Measurements from ENCODE around the gene S100PBP. TPM values are rescaled to one million over a fixed set of nuclear protein-coding genes. Genes with fewer than 3 reads are reported as not detected.

Gene S100PBP
- total and polyA plus RNA-seq, 9 of the 15 experiments (the other 6 are each of a cell fraction or from before 2014, with no cell fraction given), result 22.9 to 60.2 (median 32.9) TPM

DNA sequence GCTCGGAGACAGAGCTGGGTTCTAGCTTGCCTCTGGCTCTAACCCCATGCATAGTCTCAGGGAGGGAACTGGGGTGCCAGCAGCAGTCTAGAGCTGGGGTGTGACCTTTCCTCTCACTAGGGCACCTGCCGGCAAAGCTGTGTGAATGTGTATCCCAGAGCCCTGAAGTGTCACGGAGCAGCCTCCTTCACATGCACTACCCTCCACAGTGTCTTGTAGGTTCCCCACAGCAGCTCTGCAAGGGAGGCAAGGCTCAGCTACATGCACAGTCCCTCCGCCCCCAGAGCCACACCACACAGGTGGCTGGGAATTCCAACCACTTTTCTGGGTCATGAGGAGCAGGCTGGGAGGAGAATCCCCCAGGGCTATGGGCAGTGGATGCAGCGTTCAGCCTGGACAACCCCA is 61.2 kb downstream of the S100PBP start:
- no peak overlapping the region for H2AFZ ChIP-seq (ENCODE audit: low read depth, low read length)
- WGBS (ENCODE audit: insufficient coverage, low coverage, missing lambda C conversion rate), result under 1% methylated on average over 5 of the region's 5 CpGs
- CTCF ChIA-PET (ENCODE audit: low intra/inter-chr PET ratio), result interaction anchor here (3.6 kb wide), 1 partner anchor 208 kb away, joined by 29 read pairs; no protein-coding TSS in a partner anchor
- FAIRE-seq, result no peak
- no peaks in the 10 kb centered on the region for H3K9me1 ChIP-seq (ENCODE audit: control insufficient read depth, insufficient read depth, low read length)
- in situ Hi-C loops (cut with MboI), result loop anchor here (25.0 kb wide), 1 partner anchor 734 kb away; no protein-coding TSS in a partner anchor
- H3K4me1 ChIP-seq (replicated peaks in 1 of 2; ENCODE audit: control insufficient read depth in 2 of 2, insufficient read depth in 2 of 2, low read length in 2 of 2), result peaks cover 2 to 10% of the 10 kb centered on the region in 2 experiments; a peak in 3 of 5 replicates
- no TSS peak for BruUV-seq (replicated peaks)
- H3K36me3 ChIP-seq (ENCODE audit: control insufficient read depth, insufficient read depth, low read length), result no peaks in the 10 kb centered on the region
- peaks cover 19 to 44% of the 10 kb centered on the region in 2 experiments for H3K27me3 ChIP-seq (ENCODE audit: control insufficient read depth in 2 of 2, insufficient read depth in 2 of 2, low read length in 2 of 2)
- TF ChIP-seq ETS2 (tag; IDR thresholded peaks at IDR 0.05; ENCODE audit: borderline replicate concordance, poor library complexity, severe bottlenecking), result no peak
- no peak for TF ChIP-seq MBD2 (IDR thresholded peaks at IDR 0.05; ENCODE audit: borderline replicate concordance, low read depth)
- no peak for TF ChIP-seq LCOR (CRISPR knock-in tag; IDR thresholded peaks at IDR 0.05)
- no peak for TF ChIP-seq KLF1 (tag; IDR thresholded peaks at IDR 0.05)
- no peak for TF ChIP-seq STAG1 (CRISPR knock-in tag; IDR thresholded peaks at IDR 0.05; ENCODE audit: borderline replicate concordance)
- TF ChIP-seq ZNF347 (CRISPR knock-in tag; IDR thresholded peaks at IDR 0.05; ENCODE audit: low read depth), result no peak
- TF ChIP-seq PTBP1 (IDR thresholded peaks at IDR 0.05; ENCODE audit: low read depth, low read length), result no peak
- no peak for TF ChIP-seq POLR2B (IDR thresholded peaks at IDR 0.05; ENCODE audit: low read depth, partially characterized antibody)
- no peak for TF ChIP-seq E2F5 (CRISPR knock-in tag; IDR thresholded peaks at IDR 0.05)
- no peak for TF ChIP-seq FOS (IDR thresholded peaks at IDR 0.05; ENCODE audit: extremely low read depth, insufficient read length)
- TF ChIP-seq RBM22 (IDR thresholded peaks at IDR 0.05; ENCODE audit: low read depth, low read length, poor library complexity, severe bottlenecking), result no peak
- no peak for TF ChIP-seq RBM14 (IDR thresholded peaks at IDR 0.05; ENCODE audit: borderline replicate concordance, insufficient read depth, low read depth, low read length)
- TF ChIP-seq HIVEP1 (CRISPR knock-in tag; IDR thresholded peaks at IDR 0.05), result no peak
- no peak for TF ChIP-seq PCBP2 (IDR thresholded peaks at IDR 0.05; ENCODE audit: low read depth, low read length, poor library complexity, severe bottlenecking)
- TF ChIP-seq SIRT6 (IDR thresholded peaks at IDR 0.05; ENCODE audit: low read depth, low read length), result no peak
- TF ChIP-seq HDAC8 (tag; IDR thresholded peaks at IDR 0.05), result no peak
- no peak for TF ChIP-seq PHF20 (IDR thresholded peaks at IDR 0.05; ENCODE audit: partially characterized antibody)
- H3K9ac ChIP-seq (ENCODE audit: insufficient read depth in 1 of 2, low read depth in 2 of 2, low read length in 2 of 2), result no peak overlapping the region
- no peak overlapping the region for H3K27ac ChIP-seq (ENCODE audit: extremely low read depth, low read depth, low read length)
- POLR2A ChIA-PET, result interaction anchor here (0.5 to 0.6 kb wide), 2 partner anchors 9 to 78 kb away, joined by 3 read pairs; no protein-coding TSS in a partner anchor
- no peak; the same call in 2 of the 3 replicates for ATAC-seq
- H3K4me3 ChIP-seq, result no peak overlapping the region
- no peaks in the 10 kb centered on the region for H3K9me3 ChIP-seq (replicated peaks; ENCODE audit: control insufficient read depth, insufficient read depth, low read depth, low read length)
- intact Hi-C loops (cut with micrococcal nuclease), result no loop called here
- DNase-seq (ENCODE audit: extremely low read depth in 1 of 4, low spot score in 3 of 4), result peak in 1 of 4 experiments; percentile 12
- no peaks in the 10 kb centered on the region for H3K79me2 ChIP-seq (ENCODE audit: control insufficient read depth, insufficient read depth, low read length)
- peaks cover 29% of the 10 kb centered on the region for H4K20me1 ChIP-seq (replicated peaks; ENCODE audit: control insufficient read depth, insufficient read depth, low read length)
- no peak overlapping the region for H3K4me2 ChIP-seq (ENCODE audit: insufficient read depth, low read length)

Measured in K562 (cell line).